Right lobe of liver (tissue), 4 donors: ENCODE results near the gene LMTK2.

Source experiments
- POLR2A ChIP-seq: fragments of 450-650 bp; IDR thresholded peaks from one replicate; pipeline ENCODE4 v1.6.1; 2017; ENCODE audit warnings: antibody characterized with exemption, mild to moderate bottlenecking
- TF ChIP-seq, protein P1 (sequence below), 4 donors: fragments of 200-600 bp in 3 of 4; fragments of 450-650 bp in 1 of 4; IDR thresholded peaks; one replicate each; pipeline versions ENCODE4 v1.5.1 to v1.8.0; 2016 to 2022; ENCODE audit warnings: antibody characterized with exemption in 4 of 4, mild to moderate bottlenecking in 2 of 4
- donor health status: DM: no; HTN: no; CAD: no.
- donor health status: DM: no; HTN: no; CAD: no.
- donor health status: DM: no; HTN: yes; CAD: no.

DNA sequence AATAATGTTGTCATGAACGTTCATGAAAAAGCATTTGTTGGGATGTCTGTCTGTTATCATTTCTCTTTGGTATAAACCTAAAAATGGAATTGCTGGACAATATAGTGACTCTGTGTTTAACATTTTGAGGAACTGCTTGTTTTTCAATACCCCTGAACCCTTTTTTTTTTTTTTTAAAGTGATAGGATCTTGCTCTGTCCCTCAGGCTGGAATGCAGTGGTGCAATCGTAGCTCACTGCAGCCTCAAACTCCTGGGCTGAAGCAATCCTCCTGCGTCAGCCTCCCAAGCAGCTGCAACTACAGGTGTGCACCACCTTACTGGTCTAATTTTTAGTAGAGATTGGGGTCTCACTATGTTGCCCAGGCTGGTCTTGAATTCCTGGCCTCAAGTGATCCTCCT is 15.1 kb upstream of the LMTK2 start:
- TF ChIP-seq, protein P1, sequence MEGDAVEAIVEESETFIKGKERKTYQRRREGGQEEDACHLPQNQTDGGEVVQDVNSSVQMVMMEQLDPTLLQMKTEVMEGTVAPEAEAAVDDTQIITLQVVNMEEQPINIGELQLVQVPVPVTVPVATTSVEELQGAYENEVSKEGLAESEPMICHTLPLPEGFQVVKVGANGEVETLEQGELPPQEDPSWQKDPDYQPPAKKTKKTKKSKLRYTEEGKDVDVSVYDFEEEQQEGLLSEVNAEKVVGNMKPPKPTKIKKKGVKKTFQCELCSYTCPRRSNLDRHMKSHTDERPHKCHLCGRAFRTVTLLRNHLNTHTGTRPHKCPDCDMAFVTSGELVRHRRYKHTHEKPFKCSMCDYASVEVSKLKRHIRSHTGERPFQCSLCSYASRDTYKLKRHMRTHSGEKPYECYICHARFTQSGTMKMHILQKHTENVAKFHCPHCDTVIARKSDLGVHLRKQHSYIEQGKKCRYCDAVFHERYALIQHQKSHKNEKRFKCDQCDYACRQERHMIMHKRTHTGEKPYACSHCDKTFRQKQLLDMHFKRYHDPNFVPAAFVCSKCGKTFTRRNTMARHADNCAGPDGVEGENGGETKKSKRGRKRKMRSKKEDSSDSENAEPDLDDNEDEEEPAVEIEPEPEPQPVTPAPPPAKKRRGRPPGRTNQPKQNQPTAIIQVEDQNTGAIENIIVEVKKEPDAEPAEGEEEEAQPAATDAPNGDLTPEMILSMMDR (IDR thresholded peaks at IDR 0.05), result no peak
- TF ChIP-seq POLR2A, result no peak
